Metanephros (tissue), 2 donors: ENCODE measurements around the gene ATF2. TPM values are rescaled to one million over a fixed set of nuclear protein-coding genes. Genes with fewer than 3 reads are reported as not detected.

Experiments used
- small RNA-seq: library from RNA; depleted of rRNA; stranded (forward); fragments of <200 nt; gene quantifications from one replicate; pipeline ENCODE3, GENCODE V24; 2014; ENCODE audit warnings: low replicate concordance
- total RNA-seq: library from RNA; depleted of rRNA; stranded (reverse); fragments of >200 nt; gene quantifications from one replicate; pipeline ENCODE4 v1.2.3, GENCODE V29; 2014

ATF2 gene
- total RNA-seq = 67.7 TPM

GRCh38 chr2:175167792-175168563 lies at the start of gene ATF2:
Gene ATF2, minus strand, starts transcription at chr2:175168203. Its CDS starts 31,760 bp downstream, at chr2:175136443.

GRCh38 chr2:175181104-175181876 lies 13.3 kb upstream of the ATF2 start, which contains the start of gene ATP5MC3:
Gene ATP5MC3, minus strand, starts transcription at chr2:175181710. Its CDS starts 317 bp downstream, at chr2:175181393.

Small RNA genes lying within 50 kb of the gene (small RNA-seq; reads per million reads assigned to genes)
- gene MIR933 (not detected), gene RF02271 (not detected), gene RNU6-1290P (not detected), gene RNU6-763P (not detected)

Other genes starting within 250 kb of the ATF2 start
- gene CHN1, start 162.8 kb downstream of the ATF2 start, total RNA-seq = 19.0 TPM
- gene ATP5MC3, start 13.5 kb upstream of the ATF2 start, total RNA-seq = 167 TPM